ENCODE data around the gene IL11.

IL11 gene

DNA sequence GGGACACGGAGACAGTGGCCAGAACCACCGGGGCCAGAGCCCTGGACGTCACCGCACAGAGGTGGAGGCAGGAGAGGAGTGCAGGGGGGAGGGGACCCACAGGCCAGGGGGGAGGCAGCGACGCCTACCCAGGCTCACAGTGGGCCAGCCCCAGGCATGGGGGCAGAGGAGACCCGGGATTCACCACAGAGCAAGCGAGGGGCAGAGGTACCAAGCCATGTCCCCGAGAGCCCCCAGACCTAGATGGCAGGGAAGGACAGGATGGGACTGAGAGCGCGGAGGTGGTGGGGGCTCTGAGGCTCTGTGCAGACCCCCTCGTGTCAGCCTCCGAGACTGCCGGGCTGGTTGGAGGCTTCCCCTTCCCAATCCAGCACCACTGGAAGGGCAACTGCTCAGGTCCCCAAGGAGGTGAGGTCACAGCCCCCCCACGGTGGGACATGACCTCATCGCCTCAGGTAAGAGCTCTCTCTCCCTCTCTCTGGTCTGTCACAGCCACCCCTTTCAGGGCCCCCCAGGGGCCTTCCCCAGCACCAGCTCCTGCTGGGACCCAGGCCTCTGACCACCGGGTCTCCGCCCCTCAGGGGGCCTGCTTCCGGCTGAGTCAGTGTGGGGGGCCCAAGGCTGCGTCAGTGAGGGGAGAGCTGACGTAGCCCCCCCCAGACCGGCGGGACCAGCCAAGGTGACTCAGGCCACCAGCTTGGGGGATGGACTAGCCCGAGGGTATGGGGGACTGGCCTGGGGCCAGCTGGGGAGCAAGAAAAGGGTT is 2.2 kb upstream of the IL11 start:
- DNase-seq (ENCODE audit: low read depth), result peak; percentile 35

DNA sequence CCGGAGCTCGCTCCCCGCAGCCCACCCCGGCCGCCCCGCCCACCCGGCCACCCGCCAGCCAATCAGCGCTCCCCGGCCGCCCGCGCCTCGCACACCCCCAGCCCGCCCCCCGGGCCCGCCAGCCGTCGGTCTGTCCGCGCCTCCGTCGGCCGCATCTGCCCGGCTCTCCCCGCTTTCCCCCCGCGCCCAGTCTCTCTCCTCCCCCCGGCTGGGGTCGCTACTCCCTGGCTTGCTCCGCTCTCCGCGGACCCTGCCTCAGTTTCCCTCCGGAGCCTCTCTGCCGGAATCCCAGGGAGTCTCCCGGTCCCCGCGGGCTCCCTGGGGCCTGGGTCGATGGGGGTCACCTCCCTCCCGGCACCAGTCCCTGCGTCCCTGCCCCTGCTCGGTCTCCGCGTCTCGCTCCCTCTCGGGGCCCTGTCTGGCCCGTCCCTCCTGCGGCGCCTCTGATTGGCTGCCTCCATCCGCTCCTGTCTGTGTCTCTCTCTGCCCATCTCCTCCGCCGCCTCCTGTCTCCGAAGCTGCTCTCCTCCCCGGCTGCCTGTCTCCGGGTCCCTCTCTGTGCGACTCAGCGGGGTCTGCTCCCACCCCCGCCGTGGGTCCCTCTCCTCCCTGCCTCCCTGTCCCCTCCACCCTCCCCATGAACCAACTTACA is 484 bp downstream of the IL11 start:
- DNase-seq (ENCODE audit: low read depth), result peak; percentile 69

DNA sequence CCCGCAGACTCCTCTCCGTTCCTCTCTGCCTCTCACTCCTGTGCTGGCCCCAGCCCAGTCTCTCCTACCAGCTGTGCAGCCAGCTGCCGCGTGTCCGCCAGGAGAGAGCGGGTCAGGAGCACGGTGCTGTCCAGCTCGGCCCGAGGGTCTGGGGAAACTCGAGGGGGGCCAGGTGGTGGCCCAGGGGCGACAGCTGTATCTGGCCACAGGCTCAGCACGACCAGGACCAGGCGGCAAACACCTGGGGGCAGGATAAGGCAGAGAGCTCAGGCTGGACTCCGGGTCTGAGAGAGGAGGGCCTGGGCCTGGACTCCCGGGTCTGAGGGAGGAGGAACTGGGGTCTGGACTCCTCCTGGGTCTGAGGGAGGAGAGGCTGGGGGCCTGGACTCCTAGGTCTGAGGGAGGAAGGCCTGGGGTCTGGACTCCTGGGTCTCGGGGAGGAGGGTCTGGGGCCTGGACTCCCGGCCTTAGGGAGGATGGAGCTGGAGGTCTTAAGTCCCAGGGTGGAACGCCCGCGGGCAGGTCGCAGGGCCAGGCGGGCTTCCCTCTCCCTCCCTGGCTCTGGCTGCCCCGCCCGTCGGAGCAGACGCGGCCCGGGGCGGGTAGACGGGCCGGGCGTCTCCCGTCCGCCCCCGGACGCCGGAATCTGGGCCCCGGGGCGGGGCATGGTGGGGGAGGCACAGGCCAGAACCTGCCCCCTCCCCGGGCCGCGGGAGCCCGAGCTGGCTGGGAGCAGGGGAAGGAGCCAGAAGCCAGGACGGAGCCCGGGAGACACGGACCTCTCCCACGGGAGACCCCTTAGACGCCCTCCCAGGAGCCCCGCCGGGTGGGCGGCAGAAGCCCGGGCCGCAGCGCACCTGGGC is 1.3 kb downstream of the IL11 start:
- DNase-seq (ENCODE audit: low read depth), result peak; percentile 54

DNA sequence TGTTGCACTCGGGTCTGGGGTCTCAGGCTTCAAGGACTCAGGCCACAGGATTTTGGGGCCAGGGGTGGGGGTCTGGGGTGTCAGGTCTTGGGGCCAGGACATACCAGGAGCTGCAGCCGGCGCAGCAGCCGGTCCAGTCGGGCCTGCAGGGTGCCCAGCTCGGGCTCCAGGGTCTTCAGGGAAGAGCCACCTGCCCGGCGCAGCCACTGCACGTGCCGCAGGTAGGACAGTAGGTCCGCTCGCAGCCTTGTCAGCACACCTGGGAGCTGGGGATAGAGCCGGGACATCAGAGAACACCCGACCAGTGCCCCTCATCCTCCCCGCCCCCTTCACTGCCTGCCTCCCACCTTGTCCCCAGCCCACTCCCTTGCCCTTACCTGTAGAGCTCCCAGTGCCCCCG is 2.2 kb downstream of the IL11 start:
- no peak for DNase-seq (ENCODE audit: low read depth)

DNA sequence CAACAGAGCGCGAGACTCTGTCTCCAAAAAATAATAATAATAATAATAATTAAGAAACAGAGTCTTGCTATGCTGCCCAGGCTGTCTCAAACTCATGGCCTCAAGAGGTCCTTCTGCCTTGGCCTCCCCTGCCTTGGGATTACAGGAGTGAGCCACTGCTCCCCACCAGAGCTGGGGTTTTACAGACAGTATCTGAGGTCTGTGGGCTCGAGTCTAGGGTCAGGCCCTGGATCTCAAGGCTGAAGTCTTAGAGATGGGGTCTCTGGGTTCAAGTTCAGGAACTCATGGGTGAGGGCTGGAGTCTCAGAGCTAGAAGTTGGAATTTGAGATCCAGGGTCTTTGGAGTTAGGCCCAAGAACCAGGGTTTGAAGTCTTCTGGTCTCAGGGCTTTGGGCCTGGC is 3.5 kb downstream of the IL11 start:
- DNase-seq (ENCODE audit: low read depth), result no peak

DNA sequence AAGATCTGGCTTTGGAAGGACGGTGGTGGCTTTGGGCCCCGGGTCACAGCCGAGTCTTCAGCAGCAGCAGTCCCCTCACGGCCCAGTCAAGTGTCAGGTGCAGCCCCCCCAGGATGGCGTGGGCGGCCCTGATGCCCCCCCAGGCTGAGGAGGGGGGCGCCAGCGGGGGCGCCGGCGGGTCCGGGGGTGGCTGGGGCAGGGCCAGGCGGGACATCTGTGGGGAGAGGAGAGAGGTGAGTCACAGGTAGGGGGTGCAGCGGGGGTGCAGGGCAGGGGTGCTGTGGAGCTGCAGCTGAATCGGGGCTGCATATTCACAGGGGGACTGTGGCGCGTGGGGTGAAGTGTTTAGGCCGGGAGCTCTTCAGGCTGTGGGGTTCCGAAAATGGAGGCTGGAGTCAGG is 4.3 kb downstream of the IL11 start:
- DNase-seq (ENCODE audit: low read depth), result no peak

DNA sequence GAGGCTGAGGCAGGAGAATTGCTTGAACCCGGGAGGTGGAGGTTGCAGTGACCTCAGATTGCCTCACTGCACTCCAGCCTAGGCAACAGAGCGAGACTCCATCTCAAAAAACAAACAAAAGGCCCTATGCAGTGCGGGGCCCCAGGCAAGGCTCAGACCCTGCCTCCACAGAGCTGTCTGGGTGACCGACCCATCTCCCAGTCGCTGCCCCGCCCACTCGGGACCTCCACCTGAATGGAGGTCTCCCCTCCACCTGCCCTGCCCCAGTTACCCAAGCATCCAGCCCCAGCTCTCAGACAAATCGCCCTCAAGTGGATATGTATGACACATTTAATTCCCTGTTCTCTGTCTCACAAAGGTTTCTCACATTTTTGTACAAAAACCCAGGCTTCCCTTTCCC is 5.0 kb downstream of the IL11 start:
- DNase-seq (ENCODE audit: low read depth), result no peak

DNA sequence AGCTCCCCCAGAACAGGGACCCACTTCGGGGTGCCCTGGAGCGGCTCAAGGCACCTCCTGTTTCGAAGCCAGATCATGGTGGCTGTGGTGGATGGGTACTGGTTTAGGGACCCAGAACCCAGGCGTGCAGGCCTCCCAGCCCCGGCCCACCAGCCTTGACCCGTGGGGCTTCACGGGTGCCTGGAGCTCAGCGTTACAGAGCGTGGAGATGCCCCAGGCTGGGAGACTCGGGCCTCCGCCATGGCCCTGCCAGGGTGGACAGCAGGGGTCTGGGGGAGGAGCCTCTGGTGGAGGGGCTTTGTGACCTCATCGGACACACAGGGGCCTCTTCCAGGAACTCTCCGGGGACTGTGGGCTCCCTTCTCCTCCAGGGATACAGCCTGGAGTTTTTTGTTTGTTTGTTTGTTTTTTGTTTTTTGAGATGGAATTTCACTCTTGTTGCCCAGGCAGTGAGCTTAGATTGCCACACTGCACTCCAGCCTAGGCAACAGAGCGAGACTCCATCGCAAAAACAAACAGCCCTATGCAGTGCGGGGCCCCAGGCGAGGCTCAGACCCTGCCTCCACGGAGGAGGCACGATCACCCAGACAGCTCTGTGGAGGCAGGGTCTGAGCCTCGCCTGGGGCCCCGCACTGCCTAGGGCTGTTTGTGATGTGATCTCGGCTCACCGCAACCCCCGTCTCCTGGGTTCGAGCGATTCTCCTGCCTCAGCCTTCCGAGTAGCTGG is 7.1 kb downstream of the IL11 start, which contains the start of gene GARIN5B:
GARIN5B (minus strand) TSS at position 271 of the 727 bp plus-strand sequence; CDS start at position 77, 194 bp downstream.
- DNase-seq (ENCODE audit: low read depth), result no peak

DNA sequence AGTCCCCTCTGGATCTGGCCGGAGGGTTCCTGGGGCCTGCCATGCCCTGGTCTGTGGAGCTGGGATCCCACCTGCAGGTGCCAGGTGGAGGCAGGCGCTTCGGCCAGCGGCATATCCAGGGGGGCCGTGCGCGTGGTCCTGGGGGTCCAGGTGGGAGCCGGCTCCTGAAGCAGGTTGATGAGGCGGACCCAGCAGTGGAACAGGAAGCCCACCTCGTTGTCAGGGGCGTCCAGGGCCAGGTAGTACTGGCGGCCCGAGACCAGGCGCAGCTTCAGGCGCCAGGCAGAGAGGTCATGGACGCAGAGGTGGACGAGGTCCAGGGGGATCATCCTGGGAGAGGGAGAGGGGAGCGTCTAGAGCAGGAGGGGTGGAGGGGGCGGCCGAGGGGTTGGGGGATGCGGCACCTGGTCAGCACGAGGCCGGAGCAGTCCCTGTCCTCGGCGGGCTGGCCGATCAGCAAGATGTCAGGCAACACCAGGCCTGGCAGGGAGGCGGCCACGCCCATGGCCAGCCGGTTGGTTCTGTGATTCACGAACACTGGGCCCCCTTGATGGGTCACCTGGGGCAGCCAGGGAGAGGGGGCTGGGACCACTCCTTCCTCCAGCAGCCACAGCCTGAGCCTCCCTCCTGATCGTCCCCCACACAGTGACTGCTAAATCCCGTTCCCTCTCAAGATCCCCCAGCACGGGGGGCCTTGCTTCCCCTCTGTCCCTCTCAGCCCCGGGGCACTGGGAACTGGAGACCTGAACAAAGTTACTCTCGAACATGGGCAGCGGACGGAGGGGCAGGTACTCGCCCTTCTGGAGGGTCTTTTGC is 7.9 kb downstream of the IL11 start:
- no peak for DNase-seq (ENCODE audit: low read depth)

DNA sequence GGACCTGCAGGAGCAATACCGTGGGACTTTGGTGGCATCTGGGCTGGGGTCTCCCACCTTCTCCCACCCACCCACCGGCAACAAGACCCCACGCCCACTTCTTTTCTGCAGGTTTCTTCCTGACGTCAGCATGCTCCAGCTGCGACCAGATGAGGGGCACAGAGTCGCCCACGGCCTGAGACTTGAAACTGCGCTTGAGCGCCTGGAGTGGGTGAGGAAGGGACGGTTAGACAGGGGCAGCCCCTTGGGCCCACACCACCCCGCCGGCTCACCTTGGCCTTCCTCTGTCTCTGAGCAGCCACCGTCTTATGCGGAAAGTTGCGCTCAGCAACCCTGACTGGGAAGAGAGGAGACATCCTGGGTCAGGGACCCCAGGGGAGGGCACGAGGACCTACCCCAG is 9.4 kb downstream of the IL11 start:
- DNase-seq (ENCODE audit: low read depth), result no peak

DNA sequence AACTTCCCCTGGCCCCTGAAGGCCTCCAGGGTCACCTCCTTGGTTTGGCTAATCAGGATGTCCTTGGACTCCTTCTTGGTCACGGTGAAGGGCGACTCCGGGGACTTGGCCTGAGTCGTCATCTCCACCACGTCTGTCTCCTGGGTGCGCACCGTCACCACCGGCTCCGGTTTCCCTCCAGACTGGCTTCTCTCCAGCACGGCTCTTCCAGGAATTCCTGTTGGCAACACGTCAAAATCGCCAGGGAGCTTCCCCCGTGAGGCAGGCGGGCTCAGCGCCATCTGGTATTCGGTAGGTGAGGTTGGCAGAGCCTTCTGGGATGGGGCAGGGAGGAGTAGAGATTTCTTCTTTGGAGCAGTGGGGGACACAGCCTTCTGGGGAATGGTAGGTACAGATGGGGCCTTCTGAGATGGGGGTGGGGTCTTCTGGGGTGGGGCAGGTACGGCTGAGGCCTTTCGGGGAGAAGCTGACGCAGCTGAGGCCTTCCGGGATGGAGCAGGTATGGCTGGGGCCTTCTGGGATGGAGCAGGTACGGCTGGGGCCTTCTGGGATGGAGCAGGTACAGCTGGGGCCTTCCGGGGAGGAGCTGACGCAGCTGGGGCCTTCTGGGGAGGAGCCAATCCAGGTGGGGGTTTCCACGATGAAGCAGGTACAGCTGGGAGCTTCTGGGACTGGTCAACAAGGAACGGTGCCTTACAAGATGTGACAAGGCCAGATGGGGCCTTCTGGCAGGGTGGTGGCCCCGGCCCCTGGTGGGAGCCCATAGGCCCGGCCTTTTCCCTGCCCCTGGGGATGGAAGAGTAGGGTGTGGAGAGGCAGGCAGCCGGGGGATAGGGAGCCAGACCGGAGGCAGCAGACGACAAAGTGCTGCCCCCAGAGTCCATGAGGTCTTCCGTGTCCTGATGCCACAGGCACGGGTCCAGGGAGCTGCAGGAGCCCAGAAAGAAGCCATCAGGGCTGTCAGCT is 11.0 kb downstream of the IL11 start:
- peak; percentile 52 for DNase-seq (ENCODE audit: low read depth)

DNA sequence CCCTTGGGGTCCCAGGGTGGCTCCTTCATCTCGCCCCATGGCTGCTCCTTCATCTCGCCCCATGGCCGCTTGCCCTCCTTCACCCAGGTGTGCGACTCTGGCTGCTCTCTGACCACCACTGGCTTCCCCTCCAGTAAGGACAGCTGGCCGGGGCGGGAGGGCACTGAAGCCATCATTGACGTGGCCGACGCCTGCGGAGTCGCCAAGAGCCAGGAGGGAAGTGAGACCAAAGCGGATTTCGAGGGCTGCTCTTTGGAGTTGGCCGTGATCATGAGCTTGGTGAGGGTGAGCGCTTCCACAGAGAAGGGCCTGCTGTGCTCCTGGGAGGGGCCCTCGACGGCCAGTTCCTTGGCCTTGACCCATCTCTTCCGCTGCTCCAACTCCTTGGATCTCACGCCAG is 11.8 kb downstream of the IL11 start:
- DNase-seq (ENCODE audit: low read depth), result no peak

DNA sequence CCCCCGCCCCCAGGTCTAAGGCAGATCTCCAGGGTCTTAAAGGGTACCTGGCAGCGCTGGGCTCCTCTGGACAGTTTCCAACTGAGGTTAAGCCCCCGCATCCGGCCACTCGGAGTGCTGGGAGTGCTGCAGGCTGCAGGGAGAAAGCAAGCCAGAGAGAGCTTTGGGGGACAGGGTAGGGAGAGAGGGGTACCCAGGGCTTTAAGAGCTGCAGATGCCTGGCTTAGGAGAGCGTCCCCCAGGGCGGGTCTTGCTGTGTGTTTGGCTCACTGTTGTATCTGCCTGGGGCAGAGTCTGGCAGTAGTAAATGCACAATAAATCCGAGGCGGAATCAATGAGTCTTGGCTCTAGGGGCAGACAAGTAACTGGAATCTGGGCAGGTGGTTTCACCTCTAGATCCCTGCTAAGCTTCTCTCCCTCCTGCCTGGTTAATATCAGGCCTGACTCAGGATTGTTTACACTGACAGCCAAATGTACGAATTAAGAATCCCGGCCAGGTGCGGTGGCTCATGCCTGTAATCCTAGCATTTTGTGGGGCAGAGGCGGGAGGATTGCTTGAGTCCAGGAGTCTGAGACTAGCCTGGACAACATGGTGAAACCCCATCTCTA is 14.9 kb downstream of the IL11 start:
- peak; percentile 32 for DNase-seq (ENCODE audit: low read depth)

DNA sequence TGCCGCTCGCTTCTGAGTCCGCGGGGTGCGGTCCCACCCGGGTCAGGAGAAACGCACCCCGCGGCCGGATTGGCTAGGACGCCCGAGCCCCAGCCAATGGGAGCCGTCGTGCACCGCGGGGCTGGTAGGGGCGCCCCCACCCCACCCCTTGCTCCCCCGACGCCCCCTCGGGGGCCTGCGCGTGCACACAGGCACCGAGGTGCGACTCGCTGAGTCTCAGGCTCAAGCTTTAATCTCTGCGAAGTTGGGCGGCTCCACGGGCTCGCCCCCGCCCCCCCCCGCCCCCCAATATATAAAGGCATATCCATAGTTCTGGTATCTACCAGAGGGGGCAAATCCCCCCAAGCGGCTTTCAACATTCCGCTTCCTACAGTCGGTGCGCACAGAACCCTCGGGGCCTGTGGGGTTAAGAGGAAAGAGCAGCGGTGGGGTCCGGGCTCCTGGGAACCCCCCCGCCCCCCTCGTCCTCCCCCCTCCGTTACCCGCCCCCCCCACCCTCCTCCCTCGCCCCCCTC is 15.5 kb downstream of the IL11 start, which contains the start of gene COX6B2:
COX6B2 (minus strand) TSS at position 22 of the 515 bp plus-strand sequence. CDS start 198 bp downstream, outside the sequence.
- DNase-seq (ENCODE audit: low read depth), result no peak

DNA sequence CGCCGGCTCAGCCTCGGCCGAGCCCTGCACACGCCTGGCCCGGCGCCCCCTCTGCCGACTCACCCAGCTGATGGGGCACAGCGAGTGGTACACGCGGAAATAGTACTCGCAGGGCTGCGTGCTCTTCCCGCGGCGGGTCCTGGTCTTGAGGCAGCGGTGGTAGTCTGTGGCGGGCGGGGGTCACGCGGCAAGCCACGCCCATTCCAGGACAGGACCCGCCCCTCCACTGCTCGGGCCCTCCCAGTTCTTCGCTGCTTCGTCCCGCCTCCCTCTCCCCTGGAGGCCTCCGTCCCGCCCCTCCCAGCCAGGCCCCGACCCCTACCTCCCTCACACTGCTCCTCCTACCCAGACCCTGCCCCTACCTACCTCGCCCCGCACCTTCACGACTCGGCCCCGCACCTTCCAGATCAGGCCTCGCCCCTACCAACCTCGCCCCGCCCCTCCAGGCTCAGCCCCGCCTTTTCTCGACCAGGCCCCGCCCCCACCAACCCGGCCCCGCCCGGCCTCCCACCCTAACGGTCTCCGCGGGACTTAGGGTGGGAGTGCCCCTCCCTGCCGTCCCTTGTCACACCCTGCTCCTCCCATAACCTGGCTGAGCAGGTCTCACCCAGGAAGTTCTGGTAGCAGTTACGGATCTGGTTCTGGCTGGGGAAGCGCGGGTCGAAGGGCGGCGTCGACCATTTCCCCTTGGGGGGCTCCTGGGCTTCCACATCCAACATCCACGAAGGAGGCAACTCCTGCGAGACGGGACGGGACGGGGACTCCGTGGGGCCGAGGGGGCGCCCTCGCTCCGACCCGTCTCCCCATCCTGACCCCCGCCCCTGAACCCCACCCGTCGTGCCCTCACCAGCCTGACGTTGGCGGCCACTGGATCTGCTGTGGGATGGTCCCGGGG is 16.2 kb downstream of the IL11 start:
- peak; percentile 45 for DNase-seq (ENCODE audit: low read depth)

DNA sequence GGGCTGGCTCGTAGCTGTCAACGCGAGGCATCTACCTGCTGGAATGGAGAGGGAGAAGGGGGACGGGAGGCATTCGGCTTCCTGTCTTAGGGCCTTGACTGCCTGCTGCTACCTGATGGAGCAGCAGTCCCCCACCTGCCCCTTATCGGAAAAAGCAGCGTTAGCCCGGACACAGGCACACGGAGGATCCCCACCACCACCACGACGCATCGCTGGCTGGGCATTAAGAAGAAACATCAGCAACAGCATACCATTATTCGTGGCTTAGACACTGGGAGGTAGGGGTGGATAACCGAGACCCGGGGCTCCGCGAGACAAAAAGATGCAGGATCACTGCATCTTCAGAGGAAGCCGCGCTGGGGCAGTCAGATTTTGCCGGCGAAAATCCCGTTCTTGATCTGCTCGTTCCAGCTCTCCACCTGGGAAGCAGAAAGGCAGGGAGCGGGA is 16.9 kb downstream of the IL11 start:
- no peak for DNase-seq (ENCODE audit: low read depth)

DNA sequence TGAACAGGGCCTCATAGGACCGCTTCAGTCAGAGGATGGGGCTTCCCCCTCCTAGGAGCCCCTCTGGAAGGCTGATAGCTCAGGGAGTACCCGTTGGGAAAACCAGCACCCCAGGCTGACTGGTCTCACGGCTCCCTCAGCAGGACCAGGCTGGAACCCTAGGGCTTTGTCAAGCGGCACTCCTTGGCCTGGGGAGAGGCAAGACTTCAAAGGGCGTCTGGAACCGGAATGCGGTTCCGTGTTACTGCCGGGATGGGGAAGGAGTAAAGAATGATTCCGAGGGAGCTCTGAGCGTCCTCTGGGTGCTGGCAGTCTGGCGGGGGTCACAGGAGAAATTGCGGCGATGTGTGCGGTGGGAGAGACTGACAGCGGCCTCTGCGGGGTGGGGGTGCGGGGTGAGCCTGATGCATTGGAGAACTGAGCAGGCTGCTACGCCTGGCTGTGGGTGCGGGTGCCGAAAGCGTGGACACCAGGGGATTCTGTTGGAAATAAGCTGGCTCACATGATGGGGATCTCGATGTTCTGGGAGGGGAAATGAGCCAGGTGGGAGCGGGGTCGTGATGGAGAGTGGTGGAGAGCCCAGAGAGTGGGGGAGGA is 17.6 kb downstream of the IL11 start:
- no peak for DNase-seq (ENCODE audit: low read depth)

DNA sequence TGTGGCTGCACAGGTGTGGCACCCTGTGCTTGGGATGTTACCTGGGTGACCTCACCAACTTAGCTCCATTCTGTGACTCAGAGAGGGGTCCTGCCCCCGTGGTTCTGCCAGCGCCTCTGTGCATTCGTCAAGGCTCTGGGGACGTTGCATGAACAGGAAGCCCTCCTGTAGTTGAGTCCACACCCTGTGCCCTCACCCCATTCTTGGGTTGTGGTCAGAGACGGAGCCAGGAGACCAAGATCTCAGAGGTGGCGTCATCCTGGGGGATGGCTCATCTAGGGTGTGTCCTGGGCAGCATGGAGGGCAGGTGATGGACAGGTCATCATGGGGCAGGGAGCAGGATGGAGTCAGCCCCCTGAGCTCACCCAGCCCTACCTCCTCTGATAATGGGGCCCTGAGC is 18.2 kb downstream of the IL11 start:
- DNase-seq (ENCODE audit: low read depth), result no peak

Measured in amniotic epithelial cell (primary cell).